Prostate gland (tissue), 2 donors: Measurements from ENCODE around the gene XKR3. TPM values are rescaled to one million over a fixed set of nuclear protein-coding genes. Genes with fewer than 3 reads are reported as not detected.

Experiments
- DNase-seq: peaks from one replicate; pipeline ENCODE4 v3.0.0-alpha.2; 2019; ENCODE audit warnings: low spot score
- H3K27ac ChIP-seq, 2 donors: fragments of 200-600 bp; sonication (generic); 2 replicates each; pipeline ENCODE4 v1.5.1; 2017 to 2019
- H3K27me3 ChIP-seq: fragments of 200-600 bp; sonication (generic); replicated peaks from 2 replicates; pipeline ENCODE4 v1.5.1; 2019; ENCODE audit not compliant: insufficient read depth
- H3K36me3 ChIP-seq, 2 donors: fragments of 200-600 bp; sonication (generic); 1 replicate in 1 of 2; 2 replicates in 1 of 2; pipeline versions ENCODE4 v1.5.1 to v1.8.1; 2017 to 2019
- H3K4me1 ChIP-seq: fragments of 200-600 bp; sonication (generic); replicated peaks from 2 replicates; pipeline ENCODE4 v1.5.1; 2019
- H3K4me3 ChIP-seq, 2 donors: fragments of 200-600 bp; sonication (generic); 2 replicates each; pipeline ENCODE4 v1.5.1; 2017 to 2019
- H3K9me3 ChIP-seq: fragments of 200-600 bp; sonication (generic); 2 replicates; pipeline ENCODE4 v1.5.1; 2017
- CTCF ChIP-seq, 4 experiments: fragments of 200-600 bp in 2 of 4; fragments of 450-650 bp in 2 of 4; sonication (generic) in 2 of 4; IDR thresholded peaks; 1 replicate in 3 of 4; 2 replicates in 1 of 4; pipeline ENCODE4 v1.5.1; 2016 to 2019; ENCODE audit warnings: antibody characterized with exemption in 4 of 4, mild to moderate bottlenecking in 2 of 4, moderate library complexity in 2 of 4
- POLR2A ChIP-seq: fragments of 450-650 bp; IDR thresholded peaks from one replicate; pipeline ENCODE4 v1.6.1; 2016; ENCODE audit warnings: antibody characterized with exemption, mild to moderate bottlenecking
- POLR2AphosphoS5 ChIP-seq: sonication (generic); formaldehyde crosslinking; IDR thresholded peaks from one replicate; pipeline ENCODE4 v1.6.1; 2017; ENCODE audit warnings: antibody characterized with exemption
- WGBS: methylation state at CpG from one replicate; pipeline ENCODE4 v1.1.5; 2018; 5-methylcytosine and 5-hydroxymethylcytosine counted together
- intact Hi-C: fragments of 100-400 bp; cut with DNase I; formaldehyde crosslinking; loops from one replicate; pipeline ENCODE4 v1.14.2; 2022
- total RNA-seq, 2 donors: library from RNA; depleted of rRNA; stranded (reverse); fragments of >200 nt; gene quantifications; one replicate each; pipeline ENCODE4 v1.1.0, GENCODE V29; 2016

XKR3 gene
- total RNA-seq, 2 donors from 2014 or later = 0.74 TPM; not detected in 1

GRCh38 chr22:16807109-16807508 is 18.1 kb downstream of the XKR3 start:
- 63% methylated on average over 2 of the region's 2 CpGs for WGBS
- H3K27ac ChIP-seq = no peak overlapping the region
- DNase-seq = no peak
- intact Hi-C loops = no loop called here
- H3K9me3 ChIP-seq = no peaks in the 10 kb centered on the region
- no peaks in the 10 kb centered on the region for H3K36me3 ChIP-seq
- H3K27me3 ChIP-seq = no peaks in the 10 kb centered on the region
- H3K4me1 ChIP-seq = no peaks in the 10 kb centered on the region
- TF ChIP-seq POLR2AphosphoS5 = no peak
- TF ChIP-seq POLR2A = no peak
- TF ChIP-seq CTCF (IDR thresholded peaks at IDR 0.05) = no peak
- H3K4me3 ChIP-seq = no peak overlapping the region

GRCh38 chr22:16806401-16806800 is 18.8 kb downstream of the XKR3 start:
- H3K9me3 ChIP-seq = no peaks in the 10 kb centered on the region
- H3K36me3 ChIP-seq = no peaks in the 10 kb centered on the region
- TF ChIP-seq POLR2A (no peak), CTCF (IDR thresholded peaks at IDR 0.05) (no peak), POLR2AphosphoS5 (no peak)
- no peaks in the 10 kb centered on the region for H3K27me3 ChIP-seq
- no peak for DNase-seq
- H3K27ac ChIP-seq = no peak overlapping the region
- 74% methylated on average over 5 of the region's 5 CpGs for WGBS
- no peaks in the 10 kb centered on the region for H3K4me1 ChIP-seq
- intact Hi-C loops = no loop called here
- H3K4me3 ChIP-seq = no peak overlapping the region

GRCh38 chr22:16804882-16805281 is 20.3 kb downstream of the XKR3 start:
- intact Hi-C loops = no loop called here

GRCh38 chr22:16803255-16803917 is 21.8 kb downstream of the XKR3 start:
- no peak overlapping the region for H3K27ac ChIP-seq
- intact Hi-C loops = no loop called here
- no peaks in the 10 kb centered on the region for H3K9me3 ChIP-seq
- H3K27me3 ChIP-seq = no peaks in the 10 kb centered on the region
- H3K36me3 ChIP-seq = no peaks in the 10 kb centered on the region
- DNase-seq = no peak
- no peak overlapping the region for H3K4me3 ChIP-seq
- WGBS = 71% methylated on average over 4 of the region's 4 CpGs
- TF ChIP-seq POLR2A = no peak
- TF ChIP-seq CTCF (IDR thresholded peaks at IDR 0.05) = no peak
- no peak for TF ChIP-seq POLR2AphosphoS5
- no peaks in the 10 kb centered on the region for H3K4me1 ChIP-seq

More at GRCh38 chr22:16804882-16805281, 20.3 kb downstream of the XKR3 start:
- Histone ChIP-seq H3K4me3 (no peak overlapping the region), H3K27me3 (no peaks in the 10 kb centered on the region), H3K4me1 (no peaks in the 10 kb centered on the region), H3K9me3 (no peaks in the 10 kb centered on the region), H3K27ac (no peak overlapping the region), H3K36me3 (no peaks in the 10 kb centered on the region)
- 64% methylated on average over 2 of the region's 2 CpGs for WGBS
- DNase-seq = no peak
- TF ChIP-seq POLR2AphosphoS5 (no peak), CTCF (IDR thresholded peaks at IDR 0.05) (no peak), POLR2A (no peak)

GRCh38 chr22:16801571-16801970 is 23.6 kb downstream of the XKR3 start:
- H3K9me3 ChIP-seq = no peaks in the 10 kb centered on the region
- 92% methylated on average over 3 of the region's 3 CpGs for whole genome bisulfite sequencing
- no peak overlapping the region for H3K27ac ChIP-seq
- H3K27me3 ChIP-seq = no peaks in the 10 kb centered on the region
- no peaks in the 10 kb centered on the region for H3K36me3 ChIP-seq
- intact Hi-C loops = no loop called here
- TF ChIP-seq POLR2A (no peak), POLR2AphosphoS5 (no peak), CTCF (IDR thresholded peaks at IDR 0.05) (no peak)
- H3K4me3 ChIP-seq = no peak overlapping the region
- DNase-seq = no peak
- no peaks in the 10 kb centered on the region for H3K4me1 ChIP-seq
